HCT116 (cell line): Measurements from ENCODE around the gene BEX2. TPM values are rescaled to one million over a fixed set of nuclear protein-coding genes. Genes with fewer than 3 reads are reported as not detected.
"Not testable (repeated sequence)": the region's sequence is repeated elsewhere in the genome, so short reads cannot be mapped to it uniquely, and the experiment has no call there.

Source experiments
- ATAC-seq: fragments of 200-7000 bp; cut with Tn5 transposase; 2 replicates; pipeline ENCODE4 v1.9.1; 2020; ENCODE audit warnings: mild to moderate bottlenecking, moderate library complexity
- BruUV-seq: library from RNA; stranded (reverse); fragments of 400-500 nt; replicated peaks from 2 replicates; lab custom pipeline; 2021; lab: Mats Ljungman, UMichigan
- CTCF ChIA-PET: fragments of 300-600 bp; sonication (Branson Sonifier 250); formaldehyde crosslinking; loops from one replicate; lab custom pipeline; 2021; ENCODE audit warnings: antibody characterized with exemption; lab: Charles Lee
- POLR2A ChIA-PET: fragments of 300-600, 350-600 bp; sonication (Branson Sonifier 250); formaldehyde crosslinking; loops from one replicate; lab custom pipeline; 2021; ENCODE audit warnings: antibody characterized with exemption; lab: Charles Lee
- RAD21 ChIA-PET, 2 experiments: fragments of 300-600 bp; sonication (Branson Sonifier 250); formaldehyde crosslinking; loops; one replicate each; lab custom pipeline; 2023; ENCODE audit warnings: low total read pairs in 2 of 2; ENCODE audit not compliant: uncharacterized antibody in 2 of 2, unreplicated experiment in 2 of 2, low non-redundant PET in 1 of 2; lab: Charles Lee
- DNase-seq: peaks from one replicate; pipeline ENCODE4 v3.0.0-alpha.2; 2010; ENCODE audit warnings: low read depth, low spot score
- H2AFZ ChIP-seq: fragments of 200-600 bp; shearing (Covaris generic), sonication (generic); 2 replicates; pipeline ENCODE4 v1.6.1; 2017; ENCODE audit warnings: low read depth, mixed run types, mixed read lengths, antibody characterized with exemption, low read length; ENCODE audit not compliant: poor library complexity, severe bottlenecking
- H3K27ac ChIP-seq: 2 replicates; pipeline ENCODE4 v1.5.1; 2012; ENCODE audit warnings: low read depth, low read length
- H3K27me3 ChIP-seq: fragments of 200-600 bp; sonication (generic); 2 replicates; pipeline ENCODE4 v1.6.1; 2016; ENCODE audit warnings: mixed run types, low read length, mixed read lengths; ENCODE audit not compliant: insufficient read depth
- H3K36me3 ChIP-seq, 2 experiments: fragments of 200-500 bp in 1 of 2; fragments of 200-600 bp in 1 of 2; sonication (Bioruptor generic) in 1 of 2; sonication (generic) in 1 of 2; 2 replicates each; pipeline versions ENCODE4 v1.5.1 to v1.6.1; 2014 to 2016; ENCODE audit warnings: low read length in 2 of 2, inconsistent platforms in 1 of 2, mixed read lengths in 1 of 2, mixed run types in 1 of 2; ENCODE audit not compliant: insufficient read depth in 2 of 2, control insufficient read depth in 1 of 2
- H3K4me1 ChIP-seq, 2 experiments: fragments of 200-600 bp in 1 of 2; sonication (generic) in 1 of 2; 2 replicates each; pipeline versions ENCODE4 v1.5.1 to v1.6.1; 2012 to 2017; ENCODE audit warnings: low read length in 2 of 2, inconsistent platforms in 1 of 2, mild to moderate bottlenecking in 1 of 2, mixed read lengths in 1 of 2, mixed run types in 1 of 2, moderate library complexity in 1 of 2; ENCODE audit not compliant: insufficient read depth in 2 of 2, control insufficient read depth in 1 of 2
- H3K4me2 ChIP-seq: fragments of 200-600 bp; sonication (generic); 2 replicates; pipeline ENCODE4 v1.6.1; 2017; ENCODE audit warnings: mixed run types, low read length, mixed read lengths
- H3K4me3 ChIP-seq, 2 experiments: fragments of 200-600 bp in 1 of 2; sonication (generic) in 1 of 2; replicated peaks in 1 of 2; 2 replicates each; pipeline ENCODE4 v1.5.1; 2011 to 2016; ENCODE audit warnings: low read length in 2 of 2, control low read depth in 1 of 2, low read depth in 1 of 2, mild to moderate bottlenecking in 1 of 2, mixed read lengths in 1 of 2, mixed run types in 1 of 2
- H3K79me2 ChIP-seq: fragments of 200-600 bp; sonication (generic); 2 replicates; pipeline ENCODE4 v1.6.1; 2017; ENCODE audit warnings: mild to moderate bottlenecking, mixed run types, low read length, moderate library complexity, mixed read lengths; ENCODE audit not compliant: insufficient read depth
- H3K9ac ChIP-seq: fragments of 200-600 bp; sonication (generic); 2 replicates; pipeline ENCODE4 v1.6.1; 2016; ENCODE audit warnings: low read length, mixed read lengths
- H3K9me2 ChIP-seq: fragments of 200-600 bp; sonication (generic), shearing (Covaris generic); 2 replicates; pipeline ENCODE4 v1.6.1; 2017; ENCODE audit warnings: mixed run types, mild to moderate bottlenecking, moderate library complexity; ENCODE audit not compliant: insufficient read depth
- H3K9me3 ChIP-seq, 2 experiments: fragments of 200-500 bp in 1 of 2; fragments of 200-600 bp in 1 of 2; sonication (Bioruptor generic) in 1 of 2; sonication (generic) in 1 of 2; 2 replicates each; pipeline ENCODE4 v1.6.1; 2014 to 2017; ENCODE audit warnings: low read length in 2 of 2, mixed read lengths in 2 of 2, inconsistent platforms in 1 of 2, low read depth in 1 of 2, mild to moderate bottlenecking in 1 of 2, mixed run types in 1 of 2, moderate library complexity in 1 of 2; ENCODE audit not compliant: control insufficient read depth in 1 of 2, insufficient read depth in 1 of 2
- H4K20me1 ChIP-seq: fragments of 200-600 bp; sonication (generic), shearing (Covaris generic); 2 replicates; pipeline ENCODE4 v1.6.1; 2017; ENCODE audit warnings: mixed run types, mild to moderate bottlenecking, moderate library complexity; ENCODE audit not compliant: insufficient read depth
- ATF3 ChIP-seq: IDR thresholded peaks from 2 replicates; pipeline ENCODE4 v1.6.1; 2012
- CBX3 ChIP-seq: IDR thresholded peaks from 2 replicates; pipeline ENCODE4 v1.6.1; 2012; ENCODE audit warnings: low read depth
- CEBPB ChIP-seq: IDR thresholded peaks from 2 replicates; pipeline ENCODE4 v1.6.1; 2012; ENCODE audit warnings: low read depth
- EGR1 ChIP-seq: IDR thresholded peaks from 2 replicates; pipeline ENCODE4 v1.6.1; 2012; ENCODE audit warnings: low read depth
- EZH2 ChIP-seq: fragments of 200-600 bp; sonication (generic); IDR thresholded peaks from 2 replicates; pipeline ENCODE4 v1.6.1; 2017; ENCODE audit warnings: antibody characterized with exemption, mixed run types
- FOSL1 ChIP-seq: IDR thresholded peaks from 2 replicates; pipeline ENCODE4 v1.6.1; 2012; ENCODE audit warnings: low read depth
- POLR2A ChIP-seq: IDR thresholded peaks from 2 replicates; pipeline ENCODE4 v1.7.0; 2011; ENCODE audit warnings: borderline replicate concordance; ENCODE audit not compliant: insufficient read depth, insufficient read length; ENCODE audit errors: extremely low read depth
- RAD21 ChIP-seq: IDR thresholded peaks from 2 replicates; pipeline ENCODE4 v1.6.1; 2012; ENCODE audit warnings: low read depth, mild to moderate bottlenecking
- SIN3A ChIP-seq: IDR thresholded peaks from 2 replicates; pipeline ENCODE4 v1.6.1; 2012; ENCODE audit warnings: low read depth
- SRF ChIP-seq: IDR thresholded peaks from 2 replicates; pipeline ENCODE4 v1.6.1; 2012; ENCODE audit warnings: low read depth
- intact Hi-C: fragments of 100-400 bp; cut with micrococcal nuclease; formaldehyde crosslinking; loops from 2 replicates; pipeline ENCODE4 v1.10.0; 2022
- total RNA-seq: library from RNA; stranded (reverse); gene quantifications from one replicate; pipeline ENCODE4 v1.2.1, GENCODE V29; 2021; ENCODE audit not compliant: unreplicated experiment
- TF ChIP-seq, protein P1 (sequence below): IDR thresholded peaks from 2 replicates; pipeline ENCODE4 v1.6.1; 2012

The BEX2 gene
- total RNA-seq, 1 experiment from 2014 or later = 35.7 TPM

DNA sequence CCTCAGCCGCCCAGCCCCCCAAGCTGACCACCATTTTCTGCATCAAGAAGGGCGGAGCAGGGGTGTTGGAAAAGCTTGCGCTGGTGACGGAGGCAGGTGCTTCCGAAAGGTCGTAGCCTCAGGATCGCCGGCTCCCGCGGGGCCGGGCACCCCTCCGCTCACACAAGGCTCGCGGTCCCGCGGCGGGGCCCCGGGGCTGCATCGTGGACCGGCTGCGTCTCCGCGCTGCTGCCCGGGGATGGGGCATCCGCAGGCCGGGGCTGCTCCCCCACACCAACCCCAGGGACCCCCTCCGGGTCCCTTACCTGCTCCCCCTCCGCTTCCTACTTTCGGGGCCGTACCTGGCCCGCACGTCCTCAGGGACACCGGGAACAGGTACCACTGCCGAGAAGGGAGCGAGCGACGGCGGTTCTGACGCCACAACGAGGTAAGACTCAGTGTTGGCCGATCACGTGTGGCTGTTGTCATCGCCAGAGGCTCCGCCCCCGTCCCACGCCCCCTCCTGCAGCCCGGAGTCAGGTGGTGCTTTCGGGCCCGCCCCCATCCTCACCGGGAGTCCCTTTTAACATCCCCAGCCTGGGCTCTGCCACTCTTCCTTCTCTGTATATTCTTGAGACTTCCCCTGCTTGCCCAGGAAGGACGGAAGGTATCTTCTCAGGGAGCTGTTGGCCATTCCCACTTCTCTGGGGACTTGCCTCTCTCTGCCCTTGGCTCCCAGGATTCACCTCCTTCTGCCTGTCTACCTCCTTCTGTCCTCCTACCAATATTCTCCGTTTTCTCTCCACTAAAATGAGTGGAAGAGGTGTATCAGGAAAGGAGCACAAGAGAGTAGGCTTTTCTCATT is at the start of gene BEX2 (continued):
- TF ChIP-seq EGR1 = peak; percentile 78
- TF ChIP-seq, protein P1, sequence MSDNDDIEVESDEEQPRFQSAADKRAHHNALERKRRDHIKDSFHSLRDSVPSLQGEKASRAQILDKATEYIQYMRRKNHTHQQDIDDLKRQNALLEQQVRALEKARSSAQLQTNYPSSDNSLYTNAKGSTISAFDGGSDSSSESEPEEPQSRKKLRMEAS = peak; percentile 46
- TF ChIP-seq CEBPB = no peak
- no peak for TF ChIP-seq SRF
- peak; percentile 40 for TF ChIP-seq POLR2A
- TF ChIP-seq EZH2 = no peak
- TF ChIP-seq FOSL1 = no peak

DNA sequence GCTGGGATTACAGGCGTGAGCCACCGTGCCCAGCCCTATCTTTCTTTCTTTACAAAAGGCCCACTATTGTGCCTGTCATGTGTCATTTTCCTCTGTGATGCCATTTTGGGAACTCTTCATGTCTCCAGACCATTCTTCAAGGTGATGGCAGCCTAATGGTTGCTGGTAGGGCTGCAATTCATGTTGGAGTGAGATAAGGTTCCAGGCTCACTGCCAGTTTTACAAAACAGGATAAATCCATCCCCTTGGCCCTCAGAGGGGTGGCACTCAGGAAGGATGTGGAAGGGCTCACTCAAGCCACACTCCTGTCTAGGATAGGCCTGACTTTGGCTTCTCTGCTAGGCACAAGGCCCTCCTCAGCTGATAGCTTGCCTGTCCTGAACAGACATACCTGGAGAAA is 49.3 kb upstream of the BEX2 start:
- intact Hi-C loops = no loop called here
- RAD21 ChIA-PET = no interaction called here

GRCh38 chrX:103359605-103360004 is 48.8 kb upstream of the BEX2 start:
- POLR2A ChIA-PET, H3K36me3 ChIP-seq, H3K9me3 ChIP-seq, H3K27ac ChIP-seq, BruUV-seq, H4K20me1 ChIP-seq, RAD21 ChIA-PET, H3K4me2 ChIP-seq, H3K4me3 ChIP-seq, DNase-seq, H3K9ac ChIP-seq, H2AFZ ChIP-seq, H3K27me3 ChIP-seq, ATAC-seq, CTCF ChIA-PET, H3K79me2 ChIP-seq, H3K9me2 ChIP-seq, intact Hi-C loops: not testable (repeated sequence)
- peaks cover 7 to 17% of the 10 kb centered on the region in 2 experiments for H3K4me1 ChIP-seq

More for the DNA sequence above, 49.3 kb upstream of the BEX2 start:
- no peak overlapping the region for H3K4me2 ChIP-seq
- DNase-seq (no peak), ATAC-seq (no peak)
- H3K27ac ChIP-seq = no peak overlapping the region
- H3K9me3 ChIP-seq = no peaks in the 10 kb centered on the region
- no peaks in the 10 kb centered on the region for H4K20me1 ChIP-seq
- H2AFZ ChIP-seq = no peak overlapping the region
- no TSS peak for BruUV-seq
- H3K4me1 ChIP-seq = peaks cover 7 to 17% of the 10 kb centered on the region in 2 experiments
- H3K79me2 ChIP-seq = 0 out of 2 replicates have a peak, but pooled peaks cover 9% of the 10 kb centered on the region
- H3K36me3 ChIP-seq = no peaks in the 10 kb centered on the region; a peak in 1 of 4 replicates
- no peak overlapping the region for H3K4me3 ChIP-seq
- no peak overlapping the region for H3K9ac ChIP-seq
- TF ChIP-seq SIN3A (no peak), CBX3 (no peak), EZH2 (no peak), ATF3 (no peak), CEBPB (no peak), RAD21 (no peak), SRF (no peak)
- H3K27me3 ChIP-seq = no peaks in the 10 kb centered on the region
- no peaks in the 10 kb centered on the region for H3K9me2 ChIP-seq
- CTCF ChIA-PET = no interaction called here
- POLR2A ChIA-PET = no interaction called here
